ENCODE measurements around the gene PLSCR4.

The PLSCR4 gene

DNA sequence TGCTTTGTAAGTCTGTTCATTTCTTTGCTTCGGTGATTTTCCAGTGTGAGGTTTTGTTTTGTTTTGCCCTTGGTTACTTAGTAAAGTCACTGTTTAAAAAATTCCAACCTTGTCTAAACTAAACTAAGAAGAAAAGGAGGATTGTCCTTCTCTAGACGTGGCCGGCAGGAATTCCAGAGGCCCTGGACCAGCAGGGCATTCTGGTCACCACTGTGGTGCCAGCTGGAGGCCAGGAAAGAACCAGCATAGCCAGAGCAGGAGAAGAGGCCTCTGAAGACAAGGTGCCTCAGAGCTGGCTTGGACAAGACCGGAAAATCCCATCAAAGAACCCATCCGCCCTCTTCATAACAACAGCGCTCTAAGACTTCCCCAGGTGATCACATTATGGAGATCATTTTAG lies 98.1 kb downstream of the PLSCR4 start:
- no peak overlapping the region for H3K27ac ChIP-seq
- no peak for TF ChIP-seq ZFX (IDR thresholded peaks at IDR 0.05)

DNA sequence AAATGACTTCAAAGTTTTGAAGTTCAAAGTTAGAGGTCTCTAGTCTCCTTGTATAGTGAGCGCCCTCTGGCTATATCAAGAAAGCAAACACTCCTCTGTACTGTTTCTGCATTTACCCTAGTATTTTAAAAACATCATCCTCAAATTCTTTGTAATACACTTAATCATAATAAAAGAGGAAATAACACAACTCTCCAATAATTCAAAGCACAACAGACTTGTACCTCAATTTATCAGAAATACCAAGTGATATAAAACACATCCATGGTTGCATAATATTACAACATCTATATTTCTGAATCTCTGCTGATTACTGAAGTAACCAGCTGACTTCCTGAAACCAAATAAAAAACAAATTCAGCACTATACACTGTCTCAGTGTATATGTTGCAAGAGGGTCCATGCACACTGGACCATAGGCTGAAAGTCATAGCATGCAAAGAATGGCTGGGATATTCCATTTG lies 102.4 kb downstream of the PLSCR4 start:
- H3K27ac ChIP-seq, result no peak overlapping the region
- TF ChIP-seq ZFX (IDR thresholded peaks at IDR 0.05), result no peak
- TF ChIP-seq, protein P1, sequence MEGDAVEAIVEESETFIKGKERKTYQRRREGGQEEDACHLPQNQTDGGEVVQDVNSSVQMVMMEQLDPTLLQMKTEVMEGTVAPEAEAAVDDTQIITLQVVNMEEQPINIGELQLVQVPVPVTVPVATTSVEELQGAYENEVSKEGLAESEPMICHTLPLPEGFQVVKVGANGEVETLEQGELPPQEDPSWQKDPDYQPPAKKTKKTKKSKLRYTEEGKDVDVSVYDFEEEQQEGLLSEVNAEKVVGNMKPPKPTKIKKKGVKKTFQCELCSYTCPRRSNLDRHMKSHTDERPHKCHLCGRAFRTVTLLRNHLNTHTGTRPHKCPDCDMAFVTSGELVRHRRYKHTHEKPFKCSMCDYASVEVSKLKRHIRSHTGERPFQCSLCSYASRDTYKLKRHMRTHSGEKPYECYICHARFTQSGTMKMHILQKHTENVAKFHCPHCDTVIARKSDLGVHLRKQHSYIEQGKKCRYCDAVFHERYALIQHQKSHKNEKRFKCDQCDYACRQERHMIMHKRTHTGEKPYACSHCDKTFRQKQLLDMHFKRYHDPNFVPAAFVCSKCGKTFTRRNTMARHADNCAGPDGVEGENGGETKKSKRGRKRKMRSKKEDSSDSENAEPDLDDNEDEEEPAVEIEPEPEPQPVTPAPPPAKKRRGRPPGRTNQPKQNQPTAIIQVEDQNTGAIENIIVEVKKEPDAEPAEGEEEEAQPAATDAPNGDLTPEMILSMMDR (conservative IDR thresholded peaks at IDR 0.05), result peak; percentile 52

DNA sequence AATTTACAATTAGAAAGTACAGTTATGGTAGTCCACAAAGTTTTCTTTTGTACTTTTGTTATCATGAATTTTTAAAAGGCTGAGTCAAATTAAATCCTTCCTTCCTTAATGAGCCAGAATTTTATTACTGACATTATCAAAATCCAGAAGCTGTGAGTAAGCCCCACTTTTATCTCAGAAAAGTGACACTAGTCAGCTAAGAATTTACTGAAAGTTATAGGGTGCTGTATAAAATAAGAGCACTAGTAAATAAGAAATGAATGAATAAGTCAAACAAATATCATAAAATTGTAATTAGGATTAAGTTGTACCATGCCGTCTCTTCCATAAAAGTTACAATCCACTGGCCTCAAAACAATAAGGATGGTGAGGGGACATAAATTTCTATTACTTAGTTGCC lies 105.3 kb downstream of the PLSCR4 start:
- no peak for TF ChIP-seq ZFX (IDR thresholded peaks at IDR 0.05)
- TF ChIP-seq, protein P1 (conservative IDR thresholded peaks at IDR 0.05), result no peak
- H3K27ac ChIP-seq, result no peak overlapping the region

- no peak overlapping the region for H3K27ac ChIP-seq
- TF ChIP-seq ZFX (IDR thresholded peaks at IDR 0.05), result no peak
- TF ChIP-seq, protein P1 (conservative IDR thresholded peaks at IDR 0.05), result no peak
Observed at GRCh38 chr3:146142757-146143156, 108.1 kb downstream of the PLSCR4 start.
